Psoas muscle (tissue), 8 donors: ENCODE data around the gene TLE1. TPM values are rescaled to one million over a fixed set of nuclear protein-coding genes. Genes with fewer than 3 reads are reported as not detected.

Experiments used
- ATAC-seq, 4 donors: fragments of 200-7000 bp; cut with Tn5 transposase; one replicate each; pipeline ENCODE4 v1.9.1; 2020; ENCODE audit warnings: moderate library complexity in 3 of 4, mild to moderate bottlenecking in 2 of 4
- DNase-seq, 2 donors: peaks; one replicate each; pipeline ENCODE4 v3.0.0-alpha.2; 2020
- H3K27ac ChIP-seq: fragments of 200-600 bp; one replicate; pipeline ENCODE4 v1.8.0; 2022
- H3K27me3 ChIP-seq, 3 donors: fragments of 200-600 bp in 1 of 3; one replicate each; pipeline versions ENCODE4 v1.6.1 to v1.8.0; 2013 to 2022; ENCODE audit warnings: low read length in 2 of 3, mild to moderate bottlenecking in 2 of 3, moderate library complexity in 1 of 3; ENCODE audit not compliant: insufficient read depth in 3 of 3
- H3K36me3 ChIP-seq, 2 donors: fragments of 200-600 bp in 1 of 2; one replicate each; pipeline versions ENCODE4 v1.6.1 to v1.8.0; 2013 to 2022; ENCODE audit warnings: low read depth in 1 of 2, mild to moderate bottlenecking in 1 of 2, moderate library complexity in 1 of 2; ENCODE audit not compliant: insufficient read depth in 1 of 2
- H3K4me1 ChIP-seq: fragments of 200-600 bp; one replicate; pipeline ENCODE4 v1.8.0; 2022
- H3K4me3 ChIP-seq: fragments of 200-600 bp; one replicate; pipeline ENCODE4 v1.8.0; 2022; ENCODE audit warnings: mild to moderate bottlenecking
- H3K9me3 ChIP-seq: fragments of 200-600 bp; one replicate; pipeline ENCODE4 v1.8.0; 2022
- CTCF ChIP-seq: fragments of 200-600 bp; IDR thresholded peaks from one replicate; pipeline ENCODE4 v1.8.0; 2022; ENCODE audit warnings: antibody characterized with exemption
- WGBS, 3 donors: extraction: QIAGEN DNeasy Blood & Tissue Kit; methylation state at CpG; one replicate each; pipeline versions ENCODE4 v1.1.6 to v1.1.7; 2013; 5-methylcytosine and 5-hydroxymethylcytosine counted together
- intact Hi-C, 2 donors: fragments of 100-400 bp; cut with DNase I; formaldehyde crosslinking; loops; one replicate each; pipeline versions ENCODE4 v1.11.0 to v1.14.2; 2022
- polyA plus RNA-seq, 3 donors: library from polyadenylated mRNA; stranded (reverse); fragments of 200-250 nt; gene quantifications; one replicate each; pipeline ENCODE4 v1.2.3, GENCODE V29; 2013
- total RNA-seq, 4 donors: library from RNA; stranded (reverse); fragmentation: NEBNext Ultra II Directional in 2 of 4; extraction: Animal tissue kit (Norgen Biotek cat#: 25700) in 2 of 4; gene quantifications; one replicate each; pipeline versions ENCODE4 v1.2.1 to v1.2.4, GENCODE V29; 2021 to 2023
- donor health status: healthy with polysubstance abuse.
- donor health status: DM: no; HTN: no; CAD: no; lungs with moderate emphysema.
- donor health status: Bipolar disorder and iron deficiency.
- donor health status: healthy.
- donor health status: DM: yes; HTN: yes; CAD: no.
- donor health status: DM: no; HTN: no; CAD: no.
- donor health status: DM: no; HTN: no; CAD: no.
- donor health status: DM: yes; HTN: yes; CAD: no.

Gene TLE1
- total and polyA plus RNA-seq, 7 donors: 14.6 to 46.7 (median 34.9) TPM

GRCh38 chr9:81556923-81557322, 132.4 kb downstream of the TLE1 start:
- no peak overlapping the region for H3K27ac ChIP-seq
- H3K36me3 ChIP-seq: no peaks in the 10 kb centered on the region
- WGBS, 3 donors: 90 to 95% (median 91%) methylated on average over 2 of the region's 2 CpGs
- H3K4me1 ChIP-seq: no peaks in the 10 kb centered on the region
- no peak for TF ChIP-seq CTCF
- no peaks in the 10 kb centered on the region for H3K27me3 ChIP-seq
- no peak overlapping the region for H3K4me3 ChIP-seq
- intact Hi-C loops: no loop called here
- H3K9me3 ChIP-seq: no peaks in the 10 kb centered on the region
- ATAC-seq: no peak
- no peak for DNase-seq

GRCh38 chr9:81552581-81552991, 136.8 kb downstream of the TLE1 start:
- TF ChIP-seq CTCF: no peak
- H3K27me3 ChIP-seq: no peaks in the 10 kb centered on the region
- no peaks in the 10 kb centered on the region for H3K4me1 ChIP-seq
- WGBS, 3 donors: 53 to 55% (median 55%) methylated on average over 4 of the region's 4 CpGs
- ATAC-seq: no peak
- H3K36me3 ChIP-seq: no peaks in the 10 kb centered on the region
- H3K9me3 ChIP-seq: no peaks in the 10 kb centered on the region
- H3K27ac ChIP-seq: no peak overlapping the region
- no peak overlapping the region for H3K4me3 ChIP-seq
- DNase-seq: no peak
- intact Hi-C loops: no loop called here

GRCh38 chr9:81550207-81550583, 139.2 kb downstream of the TLE1 start:
- Histone ChIP-seq H3K27me3 (no peaks in the 10 kb centered on the region), H3K36me3 (no peaks in the 10 kb centered on the region), H3K9me3 (no peaks in the 10 kb centered on the region), H3K27ac (no peak overlapping the region), H3K4me3 (no peak overlapping the region), H3K4me1 (no peaks in the 10 kb centered on the region)
- ATAC-seq: no peak
- 62 to 93% (median 76%) methylated on average over 3 of the region's 3 CpGs for WGBS, 3 donors
- no peak for TF ChIP-seq CTCF
- DNase-seq: no peak
- intact Hi-C loops: no loop called here

GRCh38 chr9:81549500-81550206, 139.7 kb downstream of the TLE1 start:
- Histone ChIP-seq H3K4me1 (no peaks in the 10 kb centered on the region), H3K27ac (no peak overlapping the region), H3K36me3 (no peaks in the 10 kb centered on the region), H3K4me3 (no peak overlapping the region), H3K27me3 (no peaks in the 10 kb centered on the region), H3K9me3 (no peaks in the 10 kb centered on the region)
- no peak for TF ChIP-seq CTCF
- intact Hi-C loops: loop anchor here in 1 of 2 donors (10.0 kb wide), 1 partner anchor 45 kb away; no protein-coding TSS in a partner anchor
- ATAC-seq (no peak), DNase-seq (no peak)
- WGBS, 3 donors: 83 to 86% (median 86%) methylated on average over 6 of the region's 6 CpGs

- no peak for ATAC-seq
- no peak for TF ChIP-seq CTCF
- H3K4me1 ChIP-seq: no peaks in the 10 kb centered on the region
Measured at GRCh38 chr9:81548911-81549310, 140.4 kb downstream of the TLE1 start.

More at GRCh38 chr9:81548911-81549310, 140.4 kb downstream of the TLE1 start:
- Histone ChIP-seq H3K27ac (no peak overlapping the region), H3K36me3 (no peaks in the 10 kb centered on the region), H3K4me3 (no peak overlapping the region), H3K27me3 (no peaks in the 10 kb centered on the region), H3K9me3 (no peaks in the 10 kb centered on the region)
- intact Hi-C loops: loop anchor here in 1 of 2 donors (10.0 kb wide), 1 partner anchor 46 kb away; no protein-coding TSS in a partner anchor
- 68 to 91% (median 71%) methylated on average over 2 of the region's 2 CpGs for WGBS, 3 donors
- no peak for DNase-seq
